ENCODE results near the gene ST6GALNAC4. TPM values are rescaled to one million over a fixed set of nuclear protein-coding genes. Genes with fewer than 3 reads are reported as not detected.

The ST6GALNAC4 gene
- total and polyA plus RNA-seq, 2 donors (not counting 1 experiment from before 2014, with no cell fraction given): 80.5 to 199 TPM

GRCh38 chr9:127961613-127962155 lies 44.8 kb upstream of the ST6GALNAC4 start:
- no peak for TF ChIP-seq CTCF (IDR thresholded peaks at IDR 0.05)
- no peak for TF ChIP-seq EZH2 (IDR thresholded peaks at IDR 0.05; ENCODE audit: borderline replicate concordance, insufficient read depth, low read depth, low read length, poor library complexity, severe bottlenecking)
- Histone ChIP-seq H3K4me2 (replicated peaks; ENCODE audit: low read depth, low read length, poor library complexity, severe bottlenecking) (no peak overlapping the region), H3K36me3 (replicated peaks in 1 of 2; ENCODE audit: control extremely low read depth in 1 of 2, control insufficient read depth in 1 of 2, extremely low read depth in 1 of 2, insufficient read depth in 2 of 2, low read length in 1 of 2) (peaks cover 0 to 15% of the 10 kb centered on the region in 2 experiments), H3K9me3 (ENCODE audit: control extremely low read depth in 1 of 3, control insufficient read depth in 2 of 3, insufficient read depth in 1 of 3, low read length in 2 of 3) (no peaks in the 10 kb centered on the region), H3K27me3 (replicated peaks in 1 of 4; ENCODE audit: control extremely low read depth in 1 of 4, control insufficient read depth in 3 of 4, insufficient read depth in 4 of 4, low read length in 3 of 4) (no peaks in the 10 kb centered on the region), H4K20me1 (ENCODE audit: control insufficient read depth, insufficient read depth, low read length, poor library complexity, severe bottlenecking) (peaks cover 88% of the 10 kb centered on the region), H3K27ac (ENCODE audit: low read length in 2 of 2) (peak overlapping the region in 1 of 2 donors; percentile 60), H3K4me1 (ENCODE audit: control insufficient read depth in 2 of 2, insufficient read depth in 2 of 2, low read length in 2 of 2) (peaks cover 29 to 54% of the 10 kb centered on the region in 2 donors), H3K9ac (ENCODE audit: low read length) (no peak overlapping the region), H3K79me2 (ENCODE audit: control insufficient read depth, insufficient read depth, low read length) (peaks cover 100% of the 10 kb centered on the region), H2AFZ (ENCODE audit: insufficient read depth, low read depth, low read length, poor library complexity, severe bottlenecking) (no peak overlapping the region), H3K4me3 (ENCODE audit: control extremely low read depth in 1 of 5, extremely low read depth in 1 of 5, insufficient read depth in 1 of 5, low read depth in 2 of 5, low read length in 4 of 5) (no peak overlapping the region)
- 98% methylated on average over 13 of the region's 13 CpGs for WGBS (ENCODE audit: insufficient coverage)
- Mint-ChIP-seq H3K9me3 (ENCODE audit: insufficient read depth) (no peaks in the 10 kb centered on the region), H3K4me3 (no peak overlapping the region), H3K4me1 (peaks cover 79% of the 10 kb centered on the region), H3K27me3 (no peaks in the 10 kb centered on the region), H3K27ac (peak overlapping the region; percentile 27)
- intact Hi-C loops (cut with micrococcal nuclease): no loop called here
- ATAC-seq (ENCODE audit: low read depth) (no peak), DNase-seq (no peak)
- ChIA-PET POLR2A (no interaction called here), CTCF (interaction anchor here (0.6 to 12.8 kb wide), 6 partner anchors 16 to 155 kb away, joined by 3 to 251 read pairs (median 7); partner anchors contain the start of gene EEIG1)

GRCh38 chr9:127961155-127961490 lies 44.3 kb upstream of the ST6GALNAC4 start:
- POLR2A ChIA-PET: no interaction called here
- peaks cover 76% of the 10 kb centered on the region for H3K4me1 Mint-ChIP-seq
- Histone ChIP-seq H3K79me2 (ENCODE audit: control insufficient read depth, insufficient read depth, low read length) (peaks cover 100% of the 10 kb centered on the region), H3K27ac (ENCODE audit: low read length in 2 of 2) (peak overlapping the region in 1 of 2 donors; percentile 60), H2AFZ (ENCODE audit: insufficient read depth, low read depth, low read length, poor library complexity, severe bottlenecking) (no peak overlapping the region), H3K4me3 (ENCODE audit: control extremely low read depth in 1 of 5, extremely low read depth in 1 of 5, insufficient read depth in 1 of 5, low read depth in 2 of 5, low read length in 4 of 5) (no peak overlapping the region), H3K27me3 (replicated peaks in 1 of 4; ENCODE audit: control extremely low read depth in 1 of 4, control insufficient read depth in 3 of 4, insufficient read depth in 4 of 4, low read length in 3 of 4) (no peaks in the 10 kb centered on the region), H3K4me1 (ENCODE audit: control insufficient read depth in 2 of 2, insufficient read depth in 2 of 2, low read length in 2 of 2) (peaks cover 23 to 51% of the 10 kb centered on the region in 2 donors), H3K36me3 (replicated peaks in 1 of 2; ENCODE audit: control extremely low read depth in 1 of 2, control insufficient read depth in 1 of 2, extremely low read depth in 1 of 2, insufficient read depth in 2 of 2, low read length in 1 of 2) (peaks cover 0 to 15% of the 10 kb centered on the region in 2 experiments), H3K9me3 (ENCODE audit: control extremely low read depth in 1 of 3, control insufficient read depth in 2 of 3, insufficient read depth in 1 of 3, low read length in 2 of 3) (no peaks in the 10 kb centered on the region), H3K9ac (ENCODE audit: low read length) (no peak overlapping the region), H3K4me2 (replicated peaks; ENCODE audit: low read depth, low read length, poor library complexity, severe bottlenecking) (no peak overlapping the region), H4K20me1 (ENCODE audit: control insufficient read depth, insufficient read depth, low read length, poor library complexity, severe bottlenecking) (peaks cover 86% of the 10 kb centered on the region)
- H3K27ac Mint-ChIP-seq: peak overlapping the region; percentile 27
- TF ChIP-seq CTCF (IDR thresholded peaks at IDR 0.05) (no peak), EZH2 (IDR thresholded peaks at IDR 0.05; ENCODE audit: borderline replicate concordance, insufficient read depth, low read depth, low read length, poor library complexity, severe bottlenecking) (no peak)
- intact Hi-C loops (cut with micrococcal nuclease): no loop called here
- no peaks in the 10 kb centered on the region for H3K9me3 Mint-ChIP-seq (ENCODE audit: insufficient read depth)
- CTCF ChIA-PET: interaction anchor here (0.9 to 12.8 kb wide), 6 partner anchors 12 to 148 kb away, joined by 3 to 251 read pairs (median 7); partner anchors contain the start of gene EEIG1
- H3K4me3 Mint-ChIP-seq: no peak overlapping the region
- WGBS (ENCODE audit: insufficient coverage): 100% methylated on average over 1 of the region's 2 CpGs
- no peaks in the 10 kb centered on the region for H3K27me3 Mint-ChIP-seq
- no peak for DNase-seq
- ATAC-seq (ENCODE audit: low read depth): no peak

Data from B cell (primary cell).